ENCODE results near the gene SPIN4. TPM values are rescaled to one million over a fixed set of nuclear protein-coding genes. Genes with fewer than 3 reads are reported as not detected.

SPIN4 gene
- 9.4 and 10.4 TPM in 2 replicates for total RNA-seq (2013; cell fraction: nucleolus; rRNA removed)
- total RNA-seq (2014; rRNA removed) (5.3 and 6.7 TPM in 2 replicates), total RNA-seq (2014; rRNA removed; fragmentation: Illumina TruSeq; extraction: Trizol) (6.2 and 6.7 TPM in 2 replicates), total RNA-seq (2021) (9.2 and 9.5 TPM in 2 replicates), polyA plus RNA-seq (2011; rRNA removed) (17.0 and 19.2 TPM in 2 replicates), polyA plus RNA-seq (2014; fragmentation: Illumina TruSeq; extraction: Trizol) (9.2 and 13.7 TPM in 2 replicates), polyA plus RNA-seq (2014; fragmentation: Nextera tagmentation; extraction: Ambion mirVana) (1 to 10 TPM; 3.3 to 3.9 TPM), polyA plus RNA-seq (2014; rRNA removed) (4.1 and 4.9 TPM in 2 replicates), polyA plus RNA-seq (2016; fragmentation: Nextera tagmentation; extraction: Ambion mirVana) (10 to 100 TPM; 15.5 to 16.2 TPM), polyA minus RNA-seq (2011; rRNA and poly(A)+ RNA removed) (9.3 and 13.2 TPM in 2 replicates), Bru-seq, nascent RNA (percentile 73 among the genes with signal in this experiment), BruChase-seq, experiment 1, labeled RNA remaining after a 6-hour chase (percentile 89 among the genes with signal in this experiment), BruChase-seq, experiment 2, labeled RNA remaining after a 2-hour chase (percentile 91 among the genes with signal in this experiment)
- 2.0 TPM for polyA plus RNA-seq (2011; ENCODE audit: low read depth)
- 6.6 and 8.7 TPM in 2 replicates for polyA plus RNA-seq (2011; cell fraction: cytosol; rRNA removed)
- 8.0 and 9.1 TPM in 2 replicates for polyA plus RNA-seq (2011; cell fraction: nucleus; rRNA removed)
- polyA plus RNA-seq (2012) = 3.4 and 4.2 TPM in 2 replicates
- polyA minus RNA-seq (2011; cell fraction: cytosol; rRNA and poly(A)+ RNA removed) = 5.9 and 6.3 TPM in 2 replicates
- 5.6 and 8.5 TPM in 2 replicates for polyA minus RNA-seq (2011; cell fraction: nucleus; rRNA and poly(A)+ RNA removed)
- long read RNA-seq, experiment 1, full-length matches to known transcripts = 1 of 1 reads
- long read RNA-seq, experiment 1, partial matches to known transcripts = 0 of 1 reads
- long read RNA-seq, experiment 1, other reads (novel, unspliced or antisense) = 0 of 1 reads
- long read RNA-seq, experiment 2, full-length matches to known transcripts = 3 of 3 reads
- long read RNA-seq, experiment 2, partial matches to known transcripts = 0 of 3 reads
- long read RNA-seq, experiment 2, other reads (novel, unspliced or antisense) = 0 of 3 reads

DNA sequence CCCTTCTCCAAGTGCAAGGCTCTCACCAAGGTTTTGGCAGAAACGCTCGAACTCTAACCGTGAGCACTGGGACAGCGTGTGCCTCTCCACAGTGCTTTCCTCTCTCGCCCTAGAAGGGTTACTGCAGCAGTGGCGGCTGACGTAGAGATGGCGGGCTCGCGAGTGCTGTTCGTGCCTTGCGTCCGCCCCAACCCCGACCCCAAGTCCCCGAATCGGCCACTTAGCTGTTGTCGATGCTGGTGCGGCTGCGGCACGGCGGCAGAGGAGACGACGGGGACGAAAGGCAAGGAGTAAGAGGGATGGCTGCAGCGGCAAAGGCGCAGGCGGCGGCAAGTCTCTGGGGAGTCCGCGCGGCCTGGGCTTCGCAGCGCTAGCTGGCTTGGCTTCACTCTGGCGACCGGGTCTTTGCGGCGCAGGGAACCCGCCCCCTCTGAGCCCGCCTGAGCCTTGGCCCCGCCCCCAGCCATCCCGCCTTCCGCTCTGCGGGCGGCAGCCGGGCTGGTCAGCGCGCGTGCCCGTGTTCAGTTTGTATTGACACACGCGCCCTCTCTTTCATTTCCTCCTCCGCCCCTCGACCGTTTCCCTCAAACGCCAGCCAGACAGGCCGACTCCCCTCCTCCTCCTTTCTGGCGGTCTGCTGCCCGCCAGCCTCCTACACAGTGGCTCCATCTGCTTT lies at the start of gene SPIN4:
Gene SPIN4, minus strand, starts transcription at position 392 of the 676 bp plus-strand sequence. CDS start 513 bp downstream, outside the sequence.
- POLR2A ChIA-PET = no interaction called here
- no peak for FAIRE-seq
- no peaks in the 10 kb centered on the region for H3K4me1 ChIP-seq (ENCODE audit: control insufficient read depth, insufficient read depth, low read length)
- TF ChIP-seq CBX5 (IDR thresholded peaks at IDR 0.05; ENCODE audit: low read depth) (peak; percentile 59; the same call in 1 of the 2 replicates), BHLHE40 (IDR thresholded peaks at IDR 0.05; ENCODE audit: borderline replicate concordance in 1 of 2, low read depth in 2 of 2, low read length in 1 of 2) (peak; percentile 67 to 76; a peak in 3 of 4 replicates), PAX8 (IDR thresholded peaks at IDR 0.05) (no peak), SIN3A (IDR thresholded peaks at IDR 0.05; ENCODE audit: low read depth, low read length) (no peak), ZSCAN29 (IDR thresholded peaks at IDR 0.05) (no peak), MEF2A (IDR thresholded peaks at IDR 0.05; ENCODE audit: insufficient read depth, low read depth, low read length) (no peak), SMAD1 (IDR thresholded peaks at IDR 0.05; ENCODE audit: low read depth, partially characterized antibody) (no peak), SMAD5 (IDR thresholded peaks at IDR 0.05; ENCODE audit: low read depth) (no peak), CHD2 (IDR thresholded peaks at IDR 0.05; ENCODE audit: borderline replicate concordance, low read depth, low read length) (peak; percentile 34; the same call in 1 of the 2 replicates), BACH1 (IDR thresholded peaks at IDR 0.05; ENCODE audit: borderline replicate concordance) (no peak), RB1 (IDR thresholded peaks at IDR 0.05; ENCODE audit: borderline replicate concordance) (no peak), ESRRA (IDR thresholded peaks at IDR 0.05; ENCODE audit: low read length) (no peak), RAD21 (IDR thresholded peaks at IDR 0.05; ENCODE audit: insufficient read depth, low read depth, low read length) (no peak), E2F8 (IDR thresholded peaks at IDR 0.05; ENCODE audit: low read depth, partially characterized antibody) (no peak), SMARCA5 (IDR thresholded peaks at IDR 0.05) (no peak)
- TF ChIP-seq, protein P1, sequence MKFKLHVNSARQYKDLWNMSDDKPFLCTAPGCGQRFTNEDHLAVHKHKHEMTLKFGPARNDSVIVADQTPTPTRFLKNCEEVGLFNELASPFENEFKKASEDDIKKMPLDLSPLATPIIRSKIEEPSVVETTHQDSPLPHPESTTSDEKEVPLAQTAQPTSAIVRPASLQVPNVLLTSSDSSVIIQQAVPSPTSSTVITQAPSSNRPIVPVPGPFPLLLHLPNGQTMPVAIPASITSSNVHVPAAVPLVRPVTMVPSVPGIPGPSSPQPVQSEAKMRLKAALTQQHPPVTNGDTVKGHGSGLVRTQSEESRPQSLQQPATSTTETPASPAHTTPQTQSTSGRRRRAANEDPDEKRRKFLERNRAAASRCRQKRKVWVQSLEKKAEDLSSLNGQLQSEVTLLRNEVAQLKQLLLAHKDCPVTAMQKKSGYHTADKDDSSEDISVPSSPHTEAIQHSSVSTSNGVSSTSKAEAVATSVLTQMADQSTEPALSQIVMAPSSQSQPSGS (IDR thresholded peaks at IDR 0.05; ENCODE audit: low read length) = no peak

More for the DNA sequence above, at the start of gene SPIN4:
- RAD21 ChIA-PET (ENCODE audit: unreplicated experiment) = no interaction called here
- Histone ChIP-seq H3K79me2 (ENCODE audit: control insufficient read depth, insufficient read depth, low read length) (peaks cover 13% of the 10 kb centered on the region), H3K9ac (ENCODE audit: control insufficient read depth, insufficient read depth, low read length) (peak within 1 kb of the TSS; percentile 58), H3K4me2 (ENCODE audit: control insufficient read depth, insufficient read depth) (peak within 1 kb of the TSS; percentile 50), H3K27me3 (replicated peaks in 1 of 2; ENCODE audit: control insufficient read depth in 2 of 2, insufficient read depth in 2 of 2, low read length in 1 of 2) (no peaks in the 10 kb centered on the region), H2AFZ (ENCODE audit: control insufficient read depth, low read depth, low read length) (peak within 1 kb of the TSS; percentile 41), H3K9me3 (replicated peaks; ENCODE audit: control insufficient read depth, insufficient read depth, low read length) (no peaks in the 10 kb centered on the region), H3K4me3 (peak within 1 kb of the TSS; percentile 64), H4K20me1 (ENCODE audit: control insufficient read depth, insufficient read depth) (no peaks in the 10 kb centered on the region), H3K27ac (ENCODE audit: control insufficient read depth, insufficient read depth) (peak within 1 kb of the TSS; percentile 14), H3K36me3 (ENCODE audit: control insufficient read depth in 2 of 2, insufficient read depth in 2 of 2, low read length in 1 of 2) (no peaks in the 10 kb centered on the region)
- SMC1A ChIA-PET (ENCODE audit: uncharacterized antibody, unreplicated experiment) = no interaction called here
- ATAC-seq (peak; percentile 95), DNase-seq (ENCODE audit: low read depth, low spot score) (peak; percentile 39)
- BruUV-seq (replicated peaks) = no TSS peak
- WGBS (ENCODE audit: insufficient coverage, insufficient replicate concordance, low lambda C conversion rate, missing lambda C conversion rate) = 44% methylated on average over 31 of the region's 58 CpGs
- CTCF ChIA-PET = no interaction called here
- in situ Hi-C loops (cut with MboI) = loop anchor here (5.0 kb wide), 1 partner anchor 411 kb away; no protein-coding TSS in a partner anchor
- intact Hi-C loops (cut with micrococcal nuclease; ENCODE audit: unreplicated experiment) = loop anchor here (2.0 to 10.0 kb wide), 4 partner anchors 114 to 406 kb away; no protein-coding TSS in a partner anchor

Data from GM12878 (cell line).